WTC11 (cell line): Measurements from ENCODE around the gene AHRR.
A peak's percentile ranks its signal among the peaks of the same experiment; 100 is the strongest.

Experiments used
- JUN ChIP-seq: sonication (generic); formaldehyde crosslinking; IDR thresholded peaks from 2 replicates; pipeline ENCODE4 v1.8.0; 2023; ENCODE audit warnings: mild to moderate bottlenecking, missing genetic modification reagents
- NR2C2 ChIP-seq: sonication (generic); formaldehyde crosslinking; IDR thresholded peaks from 2 replicates; pipeline ENCODE4 v1.8.0; 2022; ENCODE audit warnings: mild to moderate bottlenecking, missing genetic modification reagents
- TF ChIP-seq, protein P1 (sequence below): sonication (generic); formaldehyde crosslinking; IDR thresholded peaks from 2 replicates; pipeline ENCODE4 v1.8.0; 2022; ENCODE audit warnings: mild to moderate bottlenecking, missing genetic modification reagents
- TF ChIP-seq, protein P2 (sequence below): fragments of 200-600 bp; IDR thresholded peaks from 2 replicates; pipeline ENCODE4 v1.8.0; 2022; ENCODE audit warnings: antibody characterized with exemption

DNA sequence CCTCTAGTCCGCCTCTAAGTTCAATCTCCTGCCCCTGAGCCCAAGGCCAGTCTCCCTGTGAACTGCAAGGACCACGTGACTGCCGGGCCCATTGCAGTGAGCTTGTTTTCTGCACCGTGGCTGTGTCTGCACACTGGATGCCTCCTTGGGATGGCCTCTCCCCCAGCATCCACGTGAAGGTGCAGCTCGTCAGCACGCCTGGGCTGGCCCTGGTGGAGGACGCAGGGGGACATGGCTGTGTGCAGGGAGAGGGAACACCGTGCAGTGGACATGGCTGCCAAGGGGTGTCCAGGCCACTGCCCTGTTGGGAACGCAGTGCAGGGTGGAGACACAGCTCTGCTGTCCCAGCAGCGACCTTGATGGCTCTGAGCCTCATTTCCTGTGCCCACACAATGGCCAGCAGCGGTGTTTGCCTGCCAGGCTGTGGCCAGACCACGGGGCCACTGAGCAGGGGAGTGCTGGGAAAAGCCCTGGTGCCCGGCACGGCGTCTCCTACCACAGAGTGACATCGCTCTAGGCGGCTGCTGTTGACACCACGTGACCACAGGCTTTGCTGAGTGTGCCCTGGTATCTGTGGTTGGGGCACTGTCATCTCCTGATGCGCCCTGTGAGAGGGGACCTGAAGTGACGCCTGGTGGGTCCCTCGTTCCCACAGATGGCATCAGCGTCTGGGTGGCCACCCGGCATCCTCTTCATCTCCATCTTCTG, 94.6 kb downstream of the AHRR start:
- TF ChIP-seq, protein P1, sequence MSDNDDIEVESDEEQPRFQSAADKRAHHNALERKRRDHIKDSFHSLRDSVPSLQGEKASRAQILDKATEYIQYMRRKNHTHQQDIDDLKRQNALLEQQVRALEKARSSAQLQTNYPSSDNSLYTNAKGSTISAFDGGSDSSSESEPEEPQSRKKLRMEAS (CRISPR knock-in tag): 0 out of 2 replicates have a peak, but pooled peaks have one; percentile 16
- TF ChIP-seq JUN: no peak
- TF ChIP-seq NR2C2: no peak
- TF ChIP-seq, protein P2, sequence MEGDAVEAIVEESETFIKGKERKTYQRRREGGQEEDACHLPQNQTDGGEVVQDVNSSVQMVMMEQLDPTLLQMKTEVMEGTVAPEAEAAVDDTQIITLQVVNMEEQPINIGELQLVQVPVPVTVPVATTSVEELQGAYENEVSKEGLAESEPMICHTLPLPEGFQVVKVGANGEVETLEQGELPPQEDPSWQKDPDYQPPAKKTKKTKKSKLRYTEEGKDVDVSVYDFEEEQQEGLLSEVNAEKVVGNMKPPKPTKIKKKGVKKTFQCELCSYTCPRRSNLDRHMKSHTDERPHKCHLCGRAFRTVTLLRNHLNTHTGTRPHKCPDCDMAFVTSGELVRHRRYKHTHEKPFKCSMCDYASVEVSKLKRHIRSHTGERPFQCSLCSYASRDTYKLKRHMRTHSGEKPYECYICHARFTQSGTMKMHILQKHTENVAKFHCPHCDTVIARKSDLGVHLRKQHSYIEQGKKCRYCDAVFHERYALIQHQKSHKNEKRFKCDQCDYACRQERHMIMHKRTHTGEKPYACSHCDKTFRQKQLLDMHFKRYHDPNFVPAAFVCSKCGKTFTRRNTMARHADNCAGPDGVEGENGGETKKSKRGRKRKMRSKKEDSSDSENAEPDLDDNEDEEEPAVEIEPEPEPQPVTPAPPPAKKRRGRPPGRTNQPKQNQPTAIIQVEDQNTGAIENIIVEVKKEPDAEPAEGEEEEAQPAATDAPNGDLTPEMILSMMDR: no peak
